ENCODE measurements around the gene MAD1L1.
"Not testable (repeated sequence)": the region's sequence is repeated elsewhere in the genome, so short reads cannot be mapped to it uniquely, and the experiment has no call there.

Gene MAD1L1

GRCh38 chr7:1818575-1819258 is 414.0 kb downstream of the MAD1L1 start:
- no peak overlapping the region for H3K27ac ChIP-seq
- no peak for TF ChIP-seq CTCF (conservative IDR thresholded peaks at IDR 0.05)

GRCh38 chr7:1817061-1817712 is 415.6 kb downstream of the MAD1L1 start:
- TF ChIP-seq CTCF (conservative IDR thresholded peaks at IDR 0.05) = no peak
- H3K27ac ChIP-seq = no peak overlapping the region

GRCh38 chr7:1816451-1816850 is 416.3 kb downstream of the MAD1L1 start:
- not testable (repeated sequence) for H3K27ac ChIP-seq

- not testable (repeated sequence) for H3K27ac ChIP-seq
Measured at GRCh38 chr7:1815551-1816281, 417.0 kb downstream of the MAD1L1 start.

GRCh38 chr7:1815051-1815481 is 417.7 kb downstream of the MAD1L1 start:
- no peak for TF ChIP-seq CTCF (conservative IDR thresholded peaks at IDR 0.05)
- H3K27ac ChIP-seq = no peak overlapping the region

- no peak overlapping the region for H3K27ac ChIP-seq
- no peak for TF ChIP-seq CTCF (conservative IDR thresholded peaks at IDR 0.05)
Measured at GRCh38 chr7:1814089-1814811, 418.5 kb downstream of the MAD1L1 start.

GRCh38 chr7:1813394-1814088 is 419.2 kb downstream of the MAD1L1 start:
- no peak overlapping the region for H3K27ac ChIP-seq
- no peak for TF ChIP-seq CTCF (conservative IDR thresholded peaks at IDR 0.05)
